DND-41 (cell line): Measurements from ENCODE around the gene TP53BP1.

Experiments
- ATAC-seq: fragments of 200-7000 bp; cut with Tn5 transposase; 3 replicates; pipeline ENCODE4 v1.9.1; 2021; ENCODE audit warnings: low read depth; ENCODE audit not compliant: insufficient read depth
- DNase-seq: peaks from one replicate; pipeline ENCODE4 v3.0.0-alpha.2; 2020
- H2AFZ ChIP-seq: 2 replicates; pipeline ENCODE4 v1.6.0; 2012; ENCODE audit warnings: low read depth, low read length
- H3K27ac ChIP-seq: 2 replicates; pipeline ENCODE4 v1.5.1; 2012; ENCODE audit warnings: low read length, inconsistent platforms
- H3K27me3 ChIP-seq: fragments of 200-600 bp; sonication (generic); 2 replicates; pipeline ENCODE4 v1.6.0; 2012; ENCODE audit warnings: low read length, mild to moderate bottlenecking, inconsistent platforms; ENCODE audit not compliant: insufficient read depth, poor library complexity
- H3K36me3 ChIP-seq: 2 replicates; pipeline ENCODE4 v1.5.1; 2012; ENCODE audit warnings: low read length, inconsistent platforms; ENCODE audit not compliant: insufficient read depth
- H3K4me1 ChIP-seq: 2 replicates; pipeline ENCODE4 v1.5.1; 2012; ENCODE audit warnings: mild to moderate bottlenecking, low read length; ENCODE audit not compliant: insufficient read depth
- H3K4me2 ChIP-seq: 2 replicates; pipeline ENCODE4 v1.6.0; 2012; ENCODE audit warnings: mild to moderate bottlenecking, moderate library complexity, low read length, inconsistent platforms; ENCODE audit not compliant: insufficient read depth
- H3K4me3 ChIP-seq, 2 experiments: fragments of 200-600 bp in 1 of 2; shearing (Covaris generic) in 1 of 2; 2 replicates each; pipeline ENCODE4 v1.5.1; 2012 to 2016; ENCODE audit warnings: inconsistent platforms in 2 of 2, low read length in 2 of 2, mild to moderate bottlenecking in 2 of 2, low read depth in 1 of 2, moderate library complexity in 1 of 2
- H3K79me2 ChIP-seq: 2 replicates; pipeline ENCODE4 v1.6.0; 2012; ENCODE audit warnings: low read length, inconsistent platforms; ENCODE audit not compliant: insufficient read depth
- H3K9ac ChIP-seq: 2 replicates; pipeline ENCODE4 v1.6.0; 2012; ENCODE audit warnings: low read depth, mild to moderate bottlenecking, inconsistent platforms, low read length, moderate library complexity
- H3K9me3 ChIP-seq: 2 replicates; pipeline ENCODE4 v1.5.1; 2012; ENCODE audit warnings: low read length, moderate library complexity, mild to moderate bottlenecking, inconsistent platforms; ENCODE audit not compliant: insufficient read depth, severe bottlenecking
- H4K20me1 ChIP-seq: 2 replicates; pipeline ENCODE4 v1.6.0; 2012; ENCODE audit warnings: low read length; ENCODE audit not compliant: insufficient read depth
- CTCF ChIP-seq: IDR thresholded peaks from 2 replicates; pipeline ENCODE4 v1.5.1; 2012; ENCODE audit warnings: borderline replicate concordance, low read length, moderate library complexity, mild to moderate bottlenecking; ENCODE audit not compliant: poor library complexity, severe bottlenecking; ENCODE audit errors: extremely low read depth
- EZH2 ChIP-seq: IDR thresholded peaks from 3 replicates; pipeline ENCODE4 v1.6.1; 2012; ENCODE audit warnings: borderline replicate concordance, low read depth, mild to moderate bottlenecking, moderate library complexity, low read length, inconsistent platforms; ENCODE audit not compliant: severe bottlenecking

Gene TP53BP1

GRCh38 chr15:43524254-43524845, 31.4 kb upstream of the TP53BP1 start:
- Histone ChIP-seq H3K4me2 (no peak overlapping the region), H3K27me3 (no peaks in the 10 kb centered on the region), H4K20me1 (peaks cover 69% of the 10 kb centered on the region; the same call in 1 of the 2 replicates), H3K4me3 (no peak overlapping the region), H3K36me3 (peaks cover 93% of the 10 kb centered on the region), H3K79me2 (peaks cover 46% of the 10 kb centered on the region), H3K27ac (peak overlapping the region; percentile 16; the same call in 1 of the 2 replicates), H3K9ac (no peak overlapping the region), H3K9me3 (no peaks in the 10 kb centered on the region), H3K4me1 (peaks cover 13% of the 10 kb centered on the region), H2AFZ (no peak overlapping the region)
- TF ChIP-seq EZH2, result no peak
- no peak for TF ChIP-seq CTCF
- no peak for ATAC-seq
- DNase-seq, result no peak

- no peak for ATAC-seq
- Histone ChIP-seq H4K20me1 (peaks cover 68% of the 10 kb centered on the region; the same call in 1 of the 2 replicates), H3K4me2 (no peak overlapping the region), H3K36me3 (peaks cover 88% of the 10 kb centered on the region), H3K27me3 (no peaks in the 10 kb centered on the region), H3K9ac (no peak overlapping the region), H2AFZ (no peak overlapping the region), H3K27ac (no peak overlapping the region), H3K4me1 (peaks cover 20% of the 10 kb centered on the region), H3K79me2 (peaks cover 53% of the 10 kb centered on the region), H3K4me3 (no peak overlapping the region), H3K9me3 (no peaks in the 10 kb centered on the region)
- no peak for DNase-seq
- TF ChIP-seq CTCF (no peak), EZH2 (no peak)
These were observed 30.7 kb upstream of the TP53BP1 start for GRCh38 chr15:43523646-43524045.

- H3K4me3 ChIP-seq, result no peak overlapping the region
- TF ChIP-seq EZH2 (no peak), CTCF (no peak)
- peaks cover 62% of the 10 kb centered on the region; the same call in 1 of the 2 replicates for H4K20me1 ChIP-seq
- H3K27me3 ChIP-seq, result no peaks in the 10 kb centered on the region
- H3K4me2 ChIP-seq, result no peak overlapping the region
- peaks cover 21% of the 10 kb centered on the region for H3K4me1 ChIP-seq
- ATAC-seq, result no peak
- H3K9me3 ChIP-seq, result no peaks in the 10 kb centered on the region
- no peak overlapping the region for H2AFZ ChIP-seq
- peaks cover 62% of the 10 kb centered on the region for H3K79me2 ChIP-seq
- peaks cover 74% of the 10 kb centered on the region for H3K36me3 ChIP-seq
- no peak overlapping the region for H3K9ac ChIP-seq
- no peak for DNase-seq
- H3K27ac ChIP-seq, result 0 out of 2 replicates have a peak overlapping the region, but pooled peaks have one; percentile 22
These were observed 29.3 kb upstream of the TP53BP1 start for GRCh38 chr15:43522247-43522646.

- peaks cover 30% of the 10 kb centered on the region for H3K4me1 ChIP-seq
- ATAC-seq (no peak), DNase-seq (no peak)
- peaks cover 56% of the 10 kb centered on the region; the same call in 1 of the 2 replicates for H4K20me1 ChIP-seq
- no peaks in the 10 kb centered on the region for H3K27me3 ChIP-seq
- H2AFZ ChIP-seq, result no peak overlapping the region
- no peak overlapping the region for H3K4me2 ChIP-seq
- no peak for TF ChIP-seq CTCF
- H3K79me2 ChIP-seq, result peaks cover 68% of the 10 kb centered on the region
- peaks cover 65% of the 10 kb centered on the region for H3K36me3 ChIP-seq
- H3K9ac ChIP-seq, result no peak overlapping the region
- H3K9me3 ChIP-seq, result no peaks in the 10 kb centered on the region
- H3K4me3 ChIP-seq, result no peak overlapping the region
- no peak overlapping the region for H3K27ac ChIP-seq
These were observed 28.5 kb upstream of the TP53BP1 start for GRCh38 chr15:43521419-43521818.
